Upper lobe of left lung (tissue), 4 donors: Measurements from ENCODE around the gene EXOC4.

Source experiments
- EP300 ChIP-seq, 4 donors: sonication (generic); formaldehyde crosslinking; IDR thresholded peaks; one replicate each; pipeline ENCODE4 v1.5.1; 2017; ENCODE audit warnings: antibody characterized with exemption in 4 of 4, control low read depth in 2 of 4
- POLR2A ChIP-seq, 4 donors: fragments of 450-650 bp; IDR thresholded peaks; one replicate each; pipeline ENCODE4 v1.5.1; 2016 to 2017; ENCODE audit warnings: antibody characterized with exemption in 4 of 4, mild to moderate bottlenecking in 2 of 4

- TF ChIP-seq EP300 (IDR thresholded peaks at IDR 0.05) (no peak), POLR2A (IDR thresholded peaks at IDR 0.05) (no peak)
Observed at GRCh38 chr7:133934977-133935330, 682.1 kb downstream of the EXOC4 start.
